HG03432 (cell line): ENCODE measurements around the gene KLF13.

Experiments
- ATAC-seq: cut with Tn5 transposase; IDR thresholded peaks from one replicate; pipeline ENCODE4 v1.9.1; 2021; ENCODE audit warnings: mild to moderate bottlenecking, moderate library complexity; ENCODE audit not compliant: unreplicated experiment

The KLF13 gene

GRCh38 chr15:31298707-31299172, 27.9 kb upstream of the KLF13 start:
- no peak for ATAC-seq

- no peak for ATAC-seq
Observed at GRCh38 chr15:31300208-31300661, 26.4 kb upstream of the KLF13 start.

- ATAC-seq, result peak; percentile 60
Observed at GRCh38 chr15:31300981-31301672, 25.5 kb upstream of the KLF13 start.

GRCh38 chr15:31301673-31301990, 25.0 kb upstream of the KLF13 start:
- ATAC-seq, result no peak

- ATAC-seq, result no peak
Observed at GRCh38 chr15:31302029-31302657, 24.5 kb upstream of the KLF13 start.

DNA sequence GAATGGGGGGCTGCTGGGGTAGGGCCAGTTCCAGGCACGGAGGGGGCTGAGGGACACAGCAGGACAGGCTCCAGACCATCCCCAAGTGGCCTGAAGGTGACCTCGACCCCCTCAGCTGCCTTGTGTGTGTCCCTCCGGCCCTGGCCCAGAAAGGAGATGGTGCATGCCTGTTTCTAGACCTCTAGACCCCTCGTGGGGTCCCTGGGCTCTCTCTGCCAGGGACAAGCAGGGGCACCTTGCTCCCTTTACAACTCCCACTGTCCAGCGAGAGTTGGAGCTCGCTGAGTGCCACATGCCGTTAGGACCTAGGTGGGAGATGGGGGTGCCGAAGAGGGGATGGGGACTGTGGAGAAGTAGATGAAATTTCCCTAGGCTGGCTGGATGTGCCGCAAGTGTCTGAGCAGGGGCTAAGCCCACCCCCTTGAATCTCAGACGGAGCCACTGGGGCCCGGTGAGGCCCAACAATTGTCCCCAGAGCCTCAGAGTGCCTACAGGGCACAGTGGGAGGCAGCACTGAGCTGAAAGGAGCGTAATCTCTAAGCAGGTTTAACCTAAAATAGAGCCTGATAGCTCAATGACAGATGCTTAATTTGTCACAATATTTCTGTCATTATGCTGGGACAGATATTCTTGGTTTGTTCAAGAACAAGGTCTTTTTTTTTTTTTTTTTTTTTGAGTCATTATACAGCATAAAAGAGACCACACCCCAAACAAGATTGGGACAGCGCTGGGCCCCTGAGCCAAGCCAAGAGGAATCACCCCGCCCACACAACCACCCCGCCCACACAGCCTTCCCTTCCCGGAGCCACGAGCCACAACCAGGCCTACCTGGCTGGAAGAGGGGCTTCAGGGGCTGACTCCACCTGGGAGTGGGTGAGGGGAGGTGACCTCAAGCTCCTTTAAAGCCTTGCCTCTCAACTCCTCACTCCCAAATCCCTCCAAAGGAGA, 23.6 kb upstream of the KLF13 start:
- ATAC-seq, result no peak

DNA sequence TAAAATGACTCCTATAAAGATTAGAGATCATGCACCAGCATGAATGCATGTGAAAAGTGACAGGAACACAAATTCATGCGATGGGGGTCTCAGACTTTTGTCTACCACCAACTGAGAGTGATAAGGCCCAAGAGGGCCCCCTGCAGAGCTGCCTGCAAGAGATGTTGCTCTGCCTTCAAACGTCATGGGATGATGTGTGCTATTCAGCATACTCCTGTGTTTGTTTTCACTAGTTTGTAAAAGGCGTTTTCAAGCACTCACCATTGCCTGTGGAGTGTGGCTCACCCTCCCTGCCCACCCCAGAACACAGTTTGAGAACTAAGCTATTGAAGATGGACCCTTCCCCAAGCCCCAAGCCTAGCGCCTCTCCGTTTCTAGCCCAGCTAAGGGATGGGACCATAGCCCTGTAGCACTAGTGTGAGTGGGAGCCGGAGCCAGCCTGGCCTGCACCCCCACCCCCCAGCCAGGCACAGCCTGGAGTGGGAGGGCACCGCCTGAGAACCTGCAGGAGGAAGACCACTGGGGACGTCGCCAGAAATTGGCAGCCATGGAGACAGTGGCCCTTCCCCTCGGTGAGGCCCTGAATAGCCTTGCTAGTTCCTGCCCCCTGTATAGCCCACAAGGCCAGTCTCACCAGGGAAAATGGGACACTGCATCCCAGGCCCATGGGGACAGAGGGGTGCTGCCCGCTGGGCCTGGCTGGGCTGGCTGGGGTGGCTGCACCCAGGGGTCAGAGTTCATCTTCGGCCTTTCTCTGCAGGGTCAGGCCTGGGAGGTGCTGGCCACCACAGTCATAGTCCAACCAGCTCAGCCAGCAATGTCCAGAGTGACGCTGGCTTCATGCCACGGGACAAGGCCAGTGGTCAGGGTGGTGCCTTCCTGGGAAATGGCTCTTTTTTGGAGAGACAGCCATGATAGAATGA, 22.6 kb upstream of the KLF13 start:
- no peak for ATAC-seq

DNA sequence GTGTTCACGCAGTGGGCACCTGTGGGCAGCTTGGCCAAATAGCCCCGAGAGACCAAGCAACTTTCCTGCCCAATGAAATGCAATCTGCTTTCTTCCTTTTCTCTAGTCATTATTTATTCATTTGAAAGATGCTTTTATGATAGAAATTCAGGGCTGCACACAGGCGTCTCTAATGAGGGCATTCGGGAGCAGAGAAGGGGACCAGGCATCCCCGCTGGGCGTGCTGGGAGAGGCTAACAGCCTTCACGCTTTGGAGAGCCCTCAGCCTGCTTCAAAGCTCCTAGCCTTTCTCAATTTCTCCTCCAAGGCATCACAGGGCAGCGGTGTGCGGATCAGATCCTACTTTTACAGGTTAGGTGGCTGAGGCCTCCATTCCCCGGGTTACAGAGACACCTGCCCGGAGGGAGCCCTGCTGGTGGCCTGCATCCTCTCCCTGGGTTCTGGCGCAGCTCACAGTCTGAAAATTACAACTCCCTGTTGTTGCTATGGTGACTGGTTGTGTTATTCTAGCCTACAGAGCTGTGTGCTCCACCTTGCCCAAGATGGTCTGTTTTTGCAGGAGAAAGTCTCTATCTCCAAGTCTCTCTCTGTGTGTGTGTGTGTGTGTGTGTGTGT, 21.8 kb upstream of the KLF13 start:
- no peak for ATAC-seq

DNA sequence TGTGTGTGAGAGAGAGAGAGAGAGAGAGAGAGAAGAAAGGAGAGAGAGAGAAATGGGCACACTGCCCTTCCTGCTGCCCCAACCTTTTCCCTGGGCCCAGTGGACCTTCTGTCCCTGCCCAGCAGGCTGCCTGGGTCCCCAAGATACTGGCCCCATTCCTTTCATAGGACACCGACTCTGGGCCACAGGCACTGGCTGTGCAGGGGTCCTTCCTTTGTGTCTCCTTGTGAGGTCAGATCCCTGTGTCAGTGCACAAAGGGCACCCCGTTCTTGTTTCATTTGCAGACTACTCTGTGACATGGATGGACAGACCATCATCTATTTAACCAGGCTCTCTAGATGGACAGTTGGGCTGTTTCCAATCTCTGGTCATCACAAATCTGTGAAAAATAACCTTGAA, 21.3 kb upstream of the KLF13 start:
- no peak for ATAC-seq

- no peak for ATAC-seq
Observed at GRCh38 chr15:31305796-31306425, 20.7 kb upstream of the KLF13 start.

- peak; percentile 32 for ATAC-seq
Observed at GRCh38 chr15:31306426-31307269, 20.0 kb upstream of the KLF13 start.

GRCh38 chr15:31307270-31308184, 19.1 kb upstream of the KLF13 start:
- no peak for ATAC-seq

- peak; percentile 76 for ATAC-seq
Observed at GRCh38 chr15:31308185-31308639, 18.4 kb upstream of the KLF13 start.

GRCh38 chr15:31309893-31310606, 16.6 kb upstream of the KLF13 start:
- no peak for ATAC-seq

DNA sequence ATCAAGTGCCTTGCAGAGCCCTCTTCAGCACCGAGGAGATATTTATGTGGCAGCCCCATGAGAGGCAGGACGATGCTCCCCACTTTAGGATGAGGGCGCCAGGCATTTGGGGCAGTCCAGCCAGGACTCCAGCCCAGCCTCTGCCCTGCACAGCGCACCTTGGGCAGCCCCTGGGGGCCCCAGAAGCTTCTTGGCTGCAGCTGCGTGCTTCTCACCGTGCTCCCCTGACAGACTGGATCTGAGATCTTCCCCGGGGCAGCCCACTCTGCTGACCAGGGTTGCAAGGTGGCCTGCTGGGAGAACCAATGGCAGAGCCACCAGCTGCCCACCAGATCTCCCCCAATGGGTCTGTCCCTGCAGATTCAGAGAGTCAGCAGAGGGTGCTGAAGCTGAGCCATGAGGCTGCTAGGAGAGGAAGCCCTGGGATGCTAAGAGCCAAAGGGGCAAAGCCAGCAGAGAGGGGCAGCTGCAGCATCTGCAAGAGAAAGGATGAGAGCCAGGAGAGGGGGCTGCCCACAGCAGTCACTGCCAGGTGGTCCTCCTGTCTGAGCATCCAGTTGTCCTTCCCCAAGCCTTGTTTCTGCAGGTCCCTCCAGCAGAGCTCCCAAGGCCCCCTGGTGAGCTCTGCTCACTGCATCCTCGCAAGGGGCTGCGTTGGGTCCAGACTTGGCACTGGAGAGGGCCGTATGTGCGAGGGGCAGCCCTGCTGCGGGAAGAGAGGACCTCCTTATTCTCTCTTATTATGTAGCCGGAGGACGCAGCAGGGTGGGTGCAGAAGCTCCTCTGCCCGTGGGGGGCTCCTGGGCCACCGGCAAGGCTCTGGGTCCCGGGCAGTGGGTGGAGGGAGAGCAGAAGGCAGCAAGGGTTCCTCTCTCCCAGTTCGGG, 14.7 kb upstream of the KLF13 start:
- ATAC-seq, result no peak

DNA sequence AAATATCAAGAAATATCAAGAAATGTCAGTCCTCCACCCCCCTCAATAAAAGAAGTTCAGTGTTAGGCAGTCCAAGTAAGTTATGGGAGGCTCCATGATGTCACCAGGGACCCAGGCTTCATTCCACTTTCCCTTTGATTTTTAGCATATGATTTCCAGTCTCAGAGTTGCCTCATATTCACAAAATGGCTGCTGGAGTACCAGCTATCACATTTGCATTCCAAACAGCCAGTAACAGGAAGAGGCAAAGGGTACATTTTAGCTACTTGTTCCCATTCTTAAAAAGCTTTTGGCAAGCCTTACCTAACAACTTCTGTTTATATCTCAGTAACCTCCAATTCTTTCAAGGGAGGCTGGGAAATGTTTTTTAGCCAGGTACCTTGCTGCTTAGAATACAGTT, 13.4 kb upstream of the KLF13 start:
- no peak for ATAC-seq
